Measurements from ENCODE around the gene GTPBP10.
A peak's percentile ranks its signal among the peaks of the same experiment; 100 is the strongest.
"Not testable (repeated sequence)": the region's sequence is repeated elsewhere in the genome, so short reads cannot be mapped to it uniquely, and the experiment has no call there.

Gene GTPBP10

GRCh38 chr7:90334193-90334843 is 12.2 kb upstream of the GTPBP10 start:
- Mint-ChIP-seq H3K9me3 (no peaks in the 10 kb centered on the region), H3K36me3 (ENCODE audit: insufficient read depth) (no peaks in the 10 kb centered on the region), H3K4me3 (no peak overlapping the region), H3K4me1 (ENCODE audit: low read depth in 2 of 2) (no peaks in the 10 kb centered on the region), H3K27me3 (peaks cover 9 to 11% of the 10 kb centered on the region in 2 donors), H3K27ac (no peak overlapping the region)
- ATAC-seq (replicated peaks) (no peak), DNase-seq (no peak)

GRCh38 chr7:90334926-90335325 is 11.6 kb upstream of the GTPBP10 start:
- not testable (repeated sequence) for H3K27ac Mint-ChIP-seq; H3K36me3 Mint-ChIP-seq (ENCODE audit: insufficient read depth); H3K4me3 Mint-ChIP-seq; H3K9me3 Mint-ChIP-seq; ATAC-seq (replicated peaks); DNase-seq; H3K4me1 Mint-ChIP-seq (ENCODE audit: low read depth in 2 of 2)
- H3K27me3 Mint-ChIP-seq, result peaks cover 9 to 11% of the 10 kb centered on the region in 2 donors

GRCh38 chr7:90337106-90337505 is 9.4 kb upstream of the GTPBP10 start:
- Mint-ChIP-seq H3K27me3 (peaks cover 9 to 11% of the 10 kb centered on the region in 2 donors), H3K4me1 (ENCODE audit: low read depth in 2 of 2) (no peaks in the 10 kb centered on the region), H3K27ac (no peak overlapping the region), H3K4me3 (no peak overlapping the region), H3K36me3 (ENCODE audit: insufficient read depth) (no peaks in the 10 kb centered on the region), H3K9me3 (no peaks in the 10 kb centered on the region)
- DNase-seq (no peak), ATAC-seq (replicated peaks) (no peak)

GRCh38 chr7:90345016-90345415 is 1.5 kb upstream of the GTPBP10 start:
- no peaks in the 10 kb centered on the region for H3K9me3 Mint-ChIP-seq
- H3K36me3 Mint-ChIP-seq (ENCODE audit: insufficient read depth), result peaks cover 13% of the 10 kb centered on the region
- DNase-seq (no peak), ATAC-seq (replicated peaks) (no peak)
- H3K4me3 Mint-ChIP-seq, result peak overlapping the region; percentile 91 to 93
- peak overlapping the region; percentile 97 to 98 for H3K27ac Mint-ChIP-seq
- H3K27me3 Mint-ChIP-seq, result no peaks in the 10 kb centered on the region
- H3K4me1 Mint-ChIP-seq (ENCODE audit: low read depth in 2 of 2), result peaks cover 19 to 32% of the 10 kb centered on the region in 2 donors

GRCh38 chr7:90345595-90346335 is 751 bp upstream of the GTPBP10 start:
- ATAC-seq (replicated peaks) (peak; percentile 2), DNase-seq (no peak)
- H3K27ac Mint-ChIP-seq, result peak overlapping the region; percentile 97 to 98
- peak overlapping the region; percentile 91 to 93 for H3K4me3 Mint-ChIP-seq
- peaks cover 14% of the 10 kb centered on the region for H3K36me3 Mint-ChIP-seq (ENCODE audit: insufficient read depth)
- H3K9me3 Mint-ChIP-seq, result no peaks in the 10 kb centered on the region
- H3K27me3 Mint-ChIP-seq, result no peaks in the 10 kb centered on the region
- H3K4me1 Mint-ChIP-seq (ENCODE audit: low read depth in 2 of 2), result peaks cover 21 to 34% of the 10 kb centered on the region in 2 donors

- H3K9me3 Mint-ChIP-seq, result no peaks in the 10 kb centered on the region
- peaks cover 20% of the 10 kb centered on the region for H3K36me3 Mint-ChIP-seq (ENCODE audit: insufficient read depth)
- peak overlapping the region in 1 of 2 donors; percentile 98 for H3K27ac Mint-ChIP-seq
- DNase-seq, result no peak
- peaks cover 30 to 47% of the 10 kb centered on the region in 2 donors for H3K4me1 Mint-ChIP-seq (ENCODE audit: low read depth in 2 of 2)
- peak overlapping the region; percentile 91 to 93 for H3K4me3 Mint-ChIP-seq
- no peaks in the 10 kb centered on the region for H3K27me3 Mint-ChIP-seq
- ATAC-seq (replicated peaks), result no peak
These were observed 1.2 kb downstream of the GTPBP10 start for GRCh38 chr7:90347759-90348158.

GRCh38 chr7:90349305-90349704 is 2.8 kb downstream of the GTPBP10 start:
- no peak for DNase-seq
- Mint-ChIP-seq H3K4me1 (ENCODE audit: low read depth in 2 of 2) (peaks cover 30 to 50% of the 10 kb centered on the region in 2 donors), H3K36me3 (ENCODE audit: insufficient read depth) (peaks cover 34% of the 10 kb centered on the region), H3K27me3 (no peaks in the 10 kb centered on the region), H3K9me3 (no peaks in the 10 kb centered on the region), H3K4me3 (no peak overlapping the region), H3K27ac (peak overlapping the region in 1 of 2 donors; percentile 23)
- no peak for ATAC-seq (replicated peaks)

- not testable (repeated sequence) for ATAC-seq (replicated peaks); H3K4me3 Mint-ChIP-seq; H3K27me3 Mint-ChIP-seq; H3K9me3 Mint-ChIP-seq; DNase-seq
- Mint-ChIP-seq H3K4me1 (ENCODE audit: low read depth in 2 of 2) (peaks cover 30 to 50% of the 10 kb centered on the region in 2 donors), H3K36me3 (ENCODE audit: insufficient read depth) (peaks cover 41% of the 10 kb centered on the region), H3K27ac (peak overlapping the region in 1 of 2 donors; percentile 35)
These were observed 3.5 kb downstream of the GTPBP10 start for GRCh38 chr7:90350032-90350431.

GRCh38 chr7:90351987-90352386 is 5.5 kb downstream of the GTPBP10 start:
- no peak for ATAC-seq (replicated peaks)
- no peak overlapping the region for H3K27ac Mint-ChIP-seq
- DNase-seq, result no peak
- H3K4me3 Mint-ChIP-seq, result peak overlapping the region in 1 of 2 donors; percentile 45
- no peaks in the 10 kb centered on the region for H3K9me3 Mint-ChIP-seq
- H3K36me3 Mint-ChIP-seq (ENCODE audit: insufficient read depth), result peaks cover 46% of the 10 kb centered on the region
- peaks cover 19 to 42% of the 10 kb centered on the region in 2 donors for H3K4me1 Mint-ChIP-seq (ENCODE audit: low read depth in 2 of 2)
- H3K27me3 Mint-ChIP-seq, result no peaks in the 10 kb centered on the region

- H3K4me3 Mint-ChIP-seq, result no peak overlapping the region
These were observed 36.9 kb downstream of the GTPBP10 start for GRCh38 chr7:90383422-90383821.

GRCh38 chr7:90383861-90384260 is 37.3 kb downstream of the GTPBP10 start:
- H3K27ac Mint-ChIP-seq, result peak overlapping the region in 1 of 2 donors; percentile 13
- no peak overlapping the region for H3K4me3 Mint-ChIP-seq
- H3K27me3 Mint-ChIP-seq, result no peaks in the 10 kb centered on the region
- H3K36me3 Mint-ChIP-seq (ENCODE audit: insufficient read depth), result peaks cover 64% of the 10 kb centered on the region
- no peaks in the 10 kb centered on the region for H3K9me3 Mint-ChIP-seq
- no peak for DNase-seq
- no peaks in the 10 kb centered on the region for H3K4me1 Mint-ChIP-seq (ENCODE audit: low read depth in 2 of 2)
- no peak for ATAC-seq (replicated peaks)

More at GRCh38 chr7:90383422-90383821, 36.9 kb downstream of the GTPBP10 start:
- Mint-ChIP-seq H3K27ac (no peak overlapping the region), H3K9me3 (no peaks in the 10 kb centered on the region), H3K36me3 (ENCODE audit: insufficient read depth) (peaks cover 68% of the 10 kb centered on the region), H3K4me1 (ENCODE audit: low read depth in 2 of 2) (no peaks in the 10 kb centered on the region), H3K27me3 (no peaks in the 10 kb centered on the region)
- ATAC-seq (replicated peaks) (no peak), DNase-seq (no peak)

- DNase-seq (no peak), ATAC-seq (replicated peaks) (no peak)
- no peaks in the 10 kb centered on the region for H3K27me3 Mint-ChIP-seq
- H3K4me1 Mint-ChIP-seq (ENCODE audit: low read depth in 2 of 2), result no peaks in the 10 kb centered on the region
- no peaks in the 10 kb centered on the region for H3K9me3 Mint-ChIP-seq
- no peak overlapping the region for H3K4me3 Mint-ChIP-seq
- peak overlapping the region in 1 of 2 donors; percentile 13 for H3K27ac Mint-ChIP-seq
- H3K36me3 Mint-ChIP-seq (ENCODE audit: insufficient read depth), result peaks cover 61% of the 10 kb centered on the region
These were observed 37.9 kb downstream of the GTPBP10 start for GRCh38 chr7:90384433-90384832.

GRCh38 chr7:90387470-90388240 is 41.1 kb downstream of the GTPBP10 start:
- Mint-ChIP-seq H3K9me3 (no peaks in the 10 kb centered on the region), H3K27me3 (no peaks in the 10 kb centered on the region), H3K36me3 (ENCODE audit: insufficient read depth) (peaks cover 40% of the 10 kb centered on the region), H3K27ac (no peak overlapping the region), H3K4me3 (no peak overlapping the region), H3K4me1 (ENCODE audit: low read depth in 2 of 2) (no peaks in the 10 kb centered on the region)
- DNase-seq (no peak), ATAC-seq (replicated peaks) (no peak)

Measured in effector memory CD8-positive, alpha-beta T cell (primary cell).